Adrenal gland (tissue), 5 donors: ENCODE results near the gene ARAP1.

Experiments used
- CTCF ChIP-seq, 6 experiments: fragments of 450-650 bp in 4 of 6; fragments of 200-600 bp in 2 of 6; sonication (generic) in 1 of 6; IDR thresholded peaks; 1 replicate in 5 of 6; 2 replicates in 1 of 6; pipeline versions ENCODE4 v1.5.1 to v1.8.0; 2016 to 2021; ENCODE audit warnings: antibody characterized with exemption in 6 of 6, mild to moderate bottlenecking in 2 of 6, moderate library complexity in 1 of 6
- POLR2A ChIP-seq, 2 donors: fragments of 450-650 bp; IDR thresholded peaks; one replicate each; pipeline ENCODE4 v1.6.1; 2017; ENCODE audit warnings: antibody characterized with exemption in 2 of 2, mild to moderate bottlenecking in 2 of 2, moderate library complexity in 1 of 2
- donor health status: DM: no; HTN: no; CAD: no.

GRCh38 chr11:72652133-72652532, 100.1 kb downstream of the ARAP1 start:
- TF ChIP-seq POLR2A (IDR thresholded peaks at IDR 0.05) (no peak), CTCF (IDR thresholded peaks at IDR 0.05) (no peak)
